K562 (cell line): ENCODE results near the gene C1QTNF8.

ENCODE experiments used
- ATF1 ChIP-seq, 2 experiments: fragments of 450-650 bp in 1 of 2; IDR thresholded peaks; 2 replicates each; pipeline ENCODE4 v1.6.1; 2016; ENCODE audit warnings: missing compliant biosample characterization in 1 of 2, missing genetic modification characterization in 1 of 2
- CEBPB ChIP-seq: fragments of 450-650 bp; IDR thresholded peaks from 2 replicates; pipeline ENCODE4 v1.6.1; 2016; ENCODE audit warnings: missing genetic modification characterization, missing compliant biosample characterization
- CTCF ChIP-seq, 3 experiments: IDR thresholded peaks in 2 of 3; conservative IDR thresholded peaks in 1 of 3; 2 replicates each; pipeline ENCODE4 v1.5.1; 2011 to 2012; ENCODE audit warnings: low read length in 3 of 3, mild to moderate bottlenecking in 3 of 3, control low read depth in 2 of 3, improper control_type of control experiment in 1 of 3, inconsistent platforms in 1 of 3, low read depth in 1 of 3, mixed read lengths in 1 of 3, moderate library complexity in 1 of 3; ENCODE audit not compliant: insufficient read depth in 2 of 3
- EP400 ChIP-seq: fragments of 450-650 bp; IDR thresholded peaks from 2 replicates; pipeline ENCODE4 v1.6.1; 2017; ENCODE audit warnings: antibody characterized with exemption, mild to moderate bottlenecking, moderate library complexity
- JUN ChIP-seq, 2 experiments: sonication (generic) in 1 of 2; formaldehyde crosslinking in 1 of 2; IDR thresholded peaks; 2 replicates each; pipeline versions ENCODE4 v1.6.1 to v1.8.0; 2012 to 2022; ENCODE audit warnings: borderline replicate concordance in 2 of 2, mild to moderate bottlenecking in 2 of 2, improper control_type of control experiment in 1 of 2, low read depth in 1 of 2, low read length in 1 of 2, missing genetic modification reagents in 1 of 2
- MAFK ChIP-seq: IDR thresholded peaks from 2 replicates; pipeline ENCODE4 v1.6.1; 2011; ENCODE audit warnings: low read length, improper control_type of control experiment
- MLX ChIP-seq, 2 experiments: fragments of 450-650 bp in 1 of 2; sonication (generic) in 1 of 2; formaldehyde crosslinking; conservative IDR thresholded peaks; 2 replicates each; pipeline versions ENCODE4 v1.4.0 to v1.8.1; 2020 to 2022; ENCODE audit warnings: mild to moderate bottlenecking in 1 of 2, missing genetic modification reagents in 1 of 2
- NFRKB ChIP-seq: fragments of 450-650 bp; IDR thresholded peaks from 2 replicates; pipeline ENCODE4 v1.6.1; 2016; ENCODE audit warnings: low read depth
- POLR2A ChIP-seq: fragments of 450-650 bp; conservative IDR thresholded peaks from 2 replicates; pipeline ENCODE4 v1.6.1; 2016
- POLR2AphosphoS5 ChIP-seq: IDR thresholded peaks from 2 replicates; pipeline ENCODE4 v1.6.1; 2011; ENCODE audit warnings: mild to moderate bottlenecking, low read depth, low read length, moderate library complexity; ENCODE audit not compliant: control insufficient read depth, insufficient read depth
- PURB ChIP-seq: sonication (generic); formaldehyde crosslinking; IDR thresholded peaks from 2 replicates; pipeline ENCODE4 v1.9.0; 2021; ENCODE audit warnings: low read depth, mild to moderate bottlenecking, missing genetic modification reagents
- STAT6 ChIP-seq: sonication (generic); formaldehyde crosslinking; IDR thresholded peaks from 2 replicates; pipeline ENCODE4 v1.8.1; 2023; ENCODE audit warnings: mild to moderate bottlenecking, missing genetic modification reagents
- ZNF143 ChIP-seq: sonication (generic); formaldehyde crosslinking; IDR thresholded peaks from 2 replicates; pipeline ENCODE4 v1.9.0; 2022; ENCODE audit warnings: mild to moderate bottlenecking, missing genetic modification reagents

GRCh38 chr16:1141191-1141590 lies 45.1 kb upstream of the C1QTNF8 start:
- TF ChIP-seq CTCF (IDR thresholded peaks at IDR 0.05 in 2 of 3, conservative IDR thresholded peaks at IDR 0.05 in 1 of 3; ENCODE audit: insufficient read depth in 2 of 3, low read depth in 1 of 3, low read length in 3 of 3) (no peak), MAFK (no peak), POLR2AphosphoS5 (no peak), STAT6 (CRISPR knock-in tag) (no peak), JUN (IDR thresholded peaks at IDR 0.05; ENCODE audit: borderline replicate concordance, low read depth, low read length) (no peak), JUN (CRISPR knock-in tag; IDR thresholded peaks at IDR 0.05; ENCODE audit: borderline replicate concordance) (no peak), EP400 (no peak), PURB (CRISPR knock-in tag) (no peak), ATF1 (CRISPR knock-in tag; IDR thresholded peaks at IDR 0.05) (no peak), ATF1 (tag; IDR thresholded peaks at IDR 0.05) (no peak), POLR2A (no peak), CEBPB (tag) (no peak), MLX (CRISPR knock-in tag; conservative IDR thresholded peaks at IDR 0.05) (no peak), ZNF143 (no peak), NFRKB (no peak)
